Smooth muscle cell of the pulmonary artery (primary cell): ENCODE data around the gene PGAM1. TPM values are rescaled to one million over a fixed set of nuclear protein-coding genes. Genes with fewer than 3 reads are reported as not detected.

Experiments
- total RNA-seq: library from RNA; depleted of rRNA; stranded (reverse); fragments of >200 nt; gene quantifications from 2 replicates; pipeline ENCODE4 v1.2.3, GENCODE V29; 2014

The PGAM1 gene
- 514 TPM in 2 replicates for total RNA-seq

GRCh38 chr10:97425964-97426775, at the start of gene PGAM1:
Gene PGAM1, plus strand, starts transcription at chr10:97426191. Its CDS starts 117 bp downstream, at chr10:97426308.

GRCh38 chr10:97400665-97401454, 25.1 kb upstream of the PGAM1 start, which contains the start of gene RRP12:
Gene RRP12, minus strand, starts transcription at chr10:97401340. Its CDS starts 109 bp downstream, at chr10:97401231.

GRCh38 chr10:97445722-97446639, 20.0 kb downstream of the PGAM1 start, which contains the start of the genes EXOSC1 and ZDHHC16:
Gene EXOSC1, minus strand, starts transcription at chr10:97446006. Its CDS starts 21 bp downstream, at chr10:97445985.
Gene ZDHHC16, plus strand, starts transcription at chr10:97446175. Its CDS starts 5,501 bp downstream, at chr10:97451676.

Other genes starting within 250 kb of the PGAM1 start
- gene SLIT1, start 240.2 kb upstream of the PGAM1 start, total RNA-seq = 0.07 and 0.13 TPM in 2 replicates
- 2.6 and 5.3 TPM in 2 replicates for gene ARHGAP19, start 133.6 kb upstream of the PGAM1 start, total RNA-seq
- gene FRAT1, start 106.9 kb upstream of the PGAM1 start, total RNA-seq = 0.83 and 1.4 TPM in 2 replicates
- 3.3 and 4.2 TPM in 2 replicates for gene FRAT2, start 91.5 kb upstream of the PGAM1 start, total RNA-seq
- 14.7 and 26.9 TPM in 2 replicates for gene RRP12, start 24.9 kb upstream of the PGAM1 start, total RNA-seq
- gene EXOSC1, start 19.8 kb downstream of the PGAM1 start, total RNA-seq = 22.7 and 25.4 TPM in 2 replicates
- 42.0 and 42.9 TPM in 2 replicates for gene ZDHHC16, start 20.0 kb downstream of the PGAM1 start, total RNA-seq
- gene MMS19, start 72.2 kb downstream of the PGAM1 start, total RNA-seq = 54.8 and 63.9 TPM in 2 replicates
- 20.3 and 27.8 TPM in 2 replicates for gene UBTD1, start 72.7 kb downstream of the PGAM1 start, total RNA-seq
- gene ANKRD2, start 146.6 kb downstream of the PGAM1 start, total RNA-seq = 0.33 and 1.1 TPM in 2 replicates
- 0.43 and 1.4 TPM in 2 replicates for gene HOGA1, start 158.2 kb downstream of the PGAM1 start, total RNA-seq
- gene C10orf62, start 163.5 kb downstream of the PGAM1 start, total RNA-seq = 0.13 TPM in 1 of 2 replicates, not detected in the other
- 6.9 and 11.3 TPM in 2 replicates for gene MORN4, start 207.3 kb downstream of the PGAM1 start, total RNA-seq
- gene PI4K2A, start 214.5 kb downstream of the PGAM1 start, total RNA-seq = 21.6 and 24.0 TPM in 2 replicates